Measurements from ENCODE around the gene CMIP.

DNA sequence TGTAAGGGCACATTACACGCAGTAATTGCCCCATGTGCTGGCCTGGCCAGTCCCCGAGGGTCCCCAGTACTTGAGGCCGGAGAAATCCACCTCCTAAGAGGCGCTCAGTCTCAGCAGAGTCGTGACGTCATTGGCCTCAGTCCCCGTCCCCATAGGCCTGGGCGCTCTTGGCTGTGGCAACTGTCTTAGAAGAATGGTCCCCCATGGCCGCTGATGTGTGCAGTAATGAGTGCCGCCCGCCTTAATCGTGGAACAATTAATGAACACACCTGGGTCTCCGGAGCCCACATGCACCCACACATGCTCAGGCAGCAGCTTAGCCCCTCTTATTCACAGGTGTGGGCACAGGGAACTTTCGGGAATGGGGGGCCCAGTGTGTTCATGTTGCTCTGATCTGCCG, 248.0 kb downstream of the CMIP start:
- TF ChIP-seq POLR2A (IDR thresholded peaks at IDR 0.05), result no peak
- no peak for TF ChIP-seq CTCF (IDR thresholded peaks at IDR 0.05)

Data from right lobe of liver (tissue), 4 donors.